Pancreas (tissue), 10 donors: ENCODE data around the gene C10orf67. TPM values are rescaled to one million over a fixed set of nuclear protein-coding genes. Genes with fewer than 3 reads are reported as not detected.

Source experiments
- ATAC-seq, 4 donors: fragments of 200-7000 bp; cut with Tn5 transposase; one replicate each; pipeline versions ENCODE4 v1.8.0 to v1.9.1; 2020; ENCODE audit warnings: mild to moderate bottlenecking in 4 of 4, moderate library complexity in 4 of 4
- DNase-seq, 6 donors: peaks; one replicate each; pipeline ENCODE4 v3.0.0-alpha.2; 2020
- FAIRE-seq: peaks from 2 replicates; lab custom pipeline; 2012; peaks lifted over from hg19 to GRCh38; lab: Jason Lieb, UNC
- H3K27ac ChIP-seq, 4 donors: fragments of 200-600 bp; sonication (generic); 1 replicate in 3 of 4; 2 replicates in 1 of 4; pipeline versions ENCODE4 v1.5.0 to v1.8.0; 2020
- H3K27me3 ChIP-seq, 4 donors: fragments of 200-600 bp; one replicate each; pipeline ENCODE4 v1.8.0; 2021
- H3K36me3 ChIP-seq, 3 donors: fragments of 200-600 bp; sonication (generic) in 1 of 3; one replicate each; pipeline versions ENCODE4 v1.5.0 to v1.8.0; 2020 to 2021
- H3K4me1 ChIP-seq, 3 donors: fragments of 200-600 bp; one replicate each; pipeline ENCODE4 v1.8.0; 2021
- H3K4me3 ChIP-seq, 4 donors: fragments of 200-600 bp; sonication (generic) in 2 of 4; one replicate each; pipeline versions ENCODE4 v1.5.0 to v1.8.0; 2020 to 2021
- H3K9me3 ChIP-seq, 4 donors: fragments of 200-600 bp; one replicate each; pipeline ENCODE4 v1.8.0; 2021
- CTCF ChIP-seq, 4 donors: fragments of 200-600 bp; sonication (generic) in 3 of 4; IDR thresholded peaks; one replicate each; pipeline versions ENCODE4 v1.5.0 to v1.8.0; 2021; ENCODE audit warnings: antibody characterized with exemption in 4 of 4
- WGBS, 2 donors: extraction: QIAGEN DNeasy Blood & Tissue Kit; methylation state at CpG; one replicate each; pipeline ENCODE4 v1.1.7; 2013; 5-methylcytosine and 5-hydroxymethylcytosine counted together
- intact Hi-C, 3 donors: fragments of 100-400 bp; cut with DNase I; formaldehyde crosslinking; loops; one replicate each; pipeline versions ENCODE4 v1.11.1 to v1.14.2; 2022
- polyA plus RNA-seq, 2 donors: library from polyadenylated mRNA; stranded (reverse); fragments of 200-250 nt; gene quantifications; one replicate each; pipeline ENCODE4 v1.2.3, GENCODE V29; 2013
- total RNA-seq, 6 donors: library from RNA; stranded (reverse); fragmentation: NEBNext Ultra II Directional in 4 of 6; extraction: Animal tissue kit (Norgen Biotek cat#: 25700) in 4 of 6; gene quantifications; one replicate each; pipeline versions ENCODE4 v1.2.1 to v1.2.4, GENCODE V29; 2021 to 2023
- donor health status: healthy with polysubstance abuse.
- donor health status: DM: no; HTN: no; CAD: no; lungs with moderate emphysema.
- donor health status: DM: no; HTN: no; CAD: no.
- donor health status: control.
- donor health status: control.
- donor health status: Bipolar disorder and iron deficiency.
- donor health status: DM: yes; HTN: yes; CAD: no.
- donor health status: DM: no; HTN: no; CAD: no.
- donor health status: DM: no; HTN: no; CAD: no.
- donor health status: DM: yes; HTN: yes; CAD: no.

Gene C10orf67
- total and polyA plus RNA-seq, 8 donors = 0.02 to 0.16 (median 0.08) TPM; not detected in 3

GRCh38 chr10:23198940-23199767, 145.4 kb downstream of the C10orf67 start:
- H3K27ac ChIP-seq = peak overlapping the region; percentile 59 to 95 (median 84)
- 1 to 2% methylated on average over 60 of the region's 60 CpGs for WGBS, 2 donors
- no peaks in the 10 kb centered on the region for H3K9me3 ChIP-seq
- H3K4me3 ChIP-seq = peak overlapping the region; percentile 24 to 60 (median 41)
- ATAC-seq (peak; percentile 69 to 81 (median 75)), FAIRE-seq (no peak), DNase-seq (peak; percentile 80 to 93 (median 82))
- no peak for TF ChIP-seq CTCF (IDR thresholded peaks at IDR 0.05)
- peaks cover 6 to 28% (median 20%) of the 10 kb centered on the region in 3 donors for H3K4me1 ChIP-seq
- intact Hi-C loops = no loop called here
- H3K36me3 ChIP-seq = no peaks in the 10 kb centered on the region
- H3K27me3 ChIP-seq = no peaks in the 10 kb centered on the region

GRCh38 chr10:23198610-23198939, 146.0 kb downstream of the C10orf67 start:
- DNase-seq (no peak), FAIRE-seq (no peak), ATAC-seq (peak in 2 of 4 donors; percentile 25 to 41)
- Histone ChIP-seq H3K4me1 (peaks cover 6 to 28% (median 20%) of the 10 kb centered on the region in 3 donors), H3K27ac (peak overlapping the region; percentile 59 to 95 (median 84)), H3K4me3 (peak overlapping the region; percentile 24 to 60 (median 41)), H3K9me3 (no peaks in the 10 kb centered on the region), H3K27me3 (no peaks in the 10 kb centered on the region), H3K36me3 (no peaks in the 10 kb centered on the region)
- intact Hi-C loops = no loop called here
- no peak for TF ChIP-seq CTCF (IDR thresholded peaks at IDR 0.05)
- 1 to 3% methylated on average over 13 of the region's 13 CpGs for whole genome bisulfite sequencing, 2 donors

GRCh38 chr10:23197416-23197861, 147.2 kb downstream of the C10orf67 start:
- Histone ChIP-seq H3K27ac (peak overlapping the region in 2 of 4 donors; percentile 94 to 95), H3K27me3 (no peaks in the 10 kb centered on the region), H3K9me3 (no peaks in the 10 kb centered on the region), H3K4me1 (peaks cover 6 to 20% (median 19%) of the 10 kb centered on the region in 3 donors), H3K36me3 (no peaks in the 10 kb centered on the region), H3K4me3 (no peak overlapping the region)
- intact Hi-C loops = no loop called here
- peak in 2 of 4 donors; percentile 6 to 13 for ATAC-seq
- 18 to 22% methylated on average over 12 of the region's 12 CpGs for WGBS, 2 donors
- FAIRE-seq = no peak
- DNase-seq = peak in 2 of 6 donors; percentile 39 to 49
- TF ChIP-seq CTCF (IDR thresholded peaks at IDR 0.05) = no peak

GRCh38 chr10:23196915-23197314, 147.7 kb downstream of the C10orf67 start:
- FAIRE-seq (no peak), DNase-seq (no peak), ATAC-seq (no peak)
- peak overlapping the region in 2 of 4 donors; percentile 94 to 95 for H3K27ac ChIP-seq
- intact Hi-C loops = no loop called here
- no peaks in the 10 kb centered on the region for H3K27me3 ChIP-seq
- TF ChIP-seq CTCF (IDR thresholded peaks at IDR 0.05) = no peak
- 61 to 73% methylated on average over 3 of the region's 3 CpGs for WGBS, 2 donors
- no peaks in the 10 kb centered on the region for H3K36me3 ChIP-seq
- peaks cover 6 to 15% (median 14%) of the 10 kb centered on the region in 3 donors for H3K4me1 ChIP-seq
- no peak overlapping the region for H3K4me3 ChIP-seq
- no peaks in the 10 kb centered on the region for H3K9me3 ChIP-seq
